HCT116 (cell line): ENCODE results near the gene ZBTB34. TPM values are rescaled to one million over a fixed set of nuclear protein-coding genes. Genes with fewer than 3 reads are reported as not detected.

ENCODE experiments used
- ATAC-seq: fragments of 200-7000 bp; cut with Tn5 transposase; 2 replicates; pipeline ENCODE4 v1.9.1; 2020; ENCODE audit warnings: mild to moderate bottlenecking, moderate library complexity
- BruUV-seq: library from RNA; stranded (reverse); fragments of 400-500 nt; replicated peaks from 2 replicates; lab custom pipeline; 2021; lab: Mats Ljungman, UMichigan
- CTCF ChIA-PET: fragments of 300-600 bp; sonication (Branson Sonifier 250); formaldehyde crosslinking; loops from one replicate; lab custom pipeline; 2021; ENCODE audit warnings: antibody characterized with exemption; lab: Charles Lee
- POLR2A ChIA-PET: fragments of 300-600, 350-600 bp; sonication (Branson Sonifier 250); formaldehyde crosslinking; loops from one replicate; lab custom pipeline; 2021; ENCODE audit warnings: antibody characterized with exemption; lab: Charles Lee
- RAD21 ChIA-PET, 2 experiments: fragments of 300-600 bp; sonication (Branson Sonifier 250); formaldehyde crosslinking; loops; one replicate each; lab custom pipeline; 2023; ENCODE audit warnings: low total read pairs in 2 of 2; ENCODE audit not compliant: uncharacterized antibody in 2 of 2, unreplicated experiment in 2 of 2, low non-redundant PET in 1 of 2; lab: Charles Lee
- DNase-seq: peaks from one replicate; pipeline ENCODE4 v3.0.0-alpha.2; 2010; ENCODE audit warnings: low read depth, low spot score
- H2AFZ ChIP-seq: fragments of 200-600 bp; shearing (Covaris generic), sonication (generic); 2 replicates; pipeline ENCODE4 v1.6.1; 2017; ENCODE audit warnings: low read depth, mixed run types, mixed read lengths, antibody characterized with exemption, low read length; ENCODE audit not compliant: poor library complexity, severe bottlenecking
- H3K27ac ChIP-seq: 2 replicates; pipeline ENCODE4 v1.5.1; 2012; ENCODE audit warnings: low read depth, low read length
- H3K27me3 ChIP-seq: fragments of 200-600 bp; sonication (generic); 2 replicates; pipeline ENCODE4 v1.6.1; 2016; ENCODE audit warnings: mixed run types, low read length, mixed read lengths; ENCODE audit not compliant: insufficient read depth
- H3K36me3 ChIP-seq, 2 experiments: fragments of 200-500 bp in 1 of 2; fragments of 200-600 bp in 1 of 2; sonication (Bioruptor generic) in 1 of 2; sonication (generic) in 1 of 2; 2 replicates each; pipeline versions ENCODE4 v1.5.1 to v1.6.1; 2014 to 2016; ENCODE audit warnings: low read length in 2 of 2, inconsistent platforms in 1 of 2, mixed read lengths in 1 of 2, mixed run types in 1 of 2; ENCODE audit not compliant: insufficient read depth in 2 of 2, control insufficient read depth in 1 of 2
- H3K4me1 ChIP-seq, 2 experiments: fragments of 200-600 bp in 1 of 2; sonication (generic) in 1 of 2; 2 replicates each; pipeline versions ENCODE4 v1.5.1 to v1.6.1; 2012 to 2017; ENCODE audit warnings: low read length in 2 of 2, inconsistent platforms in 1 of 2, mild to moderate bottlenecking in 1 of 2, mixed read lengths in 1 of 2, mixed run types in 1 of 2, moderate library complexity in 1 of 2; ENCODE audit not compliant: insufficient read depth in 2 of 2, control insufficient read depth in 1 of 2
- H3K4me2 ChIP-seq: fragments of 200-600 bp; sonication (generic); 2 replicates; pipeline ENCODE4 v1.6.1; 2017; ENCODE audit warnings: mixed run types, low read length, mixed read lengths
- H3K4me3 ChIP-seq, 2 experiments: fragments of 200-600 bp in 1 of 2; sonication (generic) in 1 of 2; replicated peaks in 1 of 2; 2 replicates each; pipeline ENCODE4 v1.5.1; 2011 to 2016; ENCODE audit warnings: low read length in 2 of 2, control low read depth in 1 of 2, low read depth in 1 of 2, mild to moderate bottlenecking in 1 of 2, mixed read lengths in 1 of 2, mixed run types in 1 of 2
- H3K79me2 ChIP-seq: fragments of 200-600 bp; sonication (generic); 2 replicates; pipeline ENCODE4 v1.6.1; 2017; ENCODE audit warnings: mild to moderate bottlenecking, mixed run types, low read length, moderate library complexity, mixed read lengths; ENCODE audit not compliant: insufficient read depth
- H3K9ac ChIP-seq: fragments of 200-600 bp; sonication (generic); 2 replicates; pipeline ENCODE4 v1.6.1; 2016; ENCODE audit warnings: low read length, mixed read lengths
- H3K9me2 ChIP-seq: fragments of 200-600 bp; sonication (generic), shearing (Covaris generic); 2 replicates; pipeline ENCODE4 v1.6.1; 2017; ENCODE audit warnings: mixed run types, mild to moderate bottlenecking, moderate library complexity; ENCODE audit not compliant: insufficient read depth
- H3K9me3 ChIP-seq, 2 experiments: fragments of 200-500 bp in 1 of 2; fragments of 200-600 bp in 1 of 2; sonication (Bioruptor generic) in 1 of 2; sonication (generic) in 1 of 2; 2 replicates each; pipeline ENCODE4 v1.6.1; 2014 to 2017; ENCODE audit warnings: low read length in 2 of 2, mixed read lengths in 2 of 2, inconsistent platforms in 1 of 2, low read depth in 1 of 2, mild to moderate bottlenecking in 1 of 2, mixed run types in 1 of 2, moderate library complexity in 1 of 2; ENCODE audit not compliant: control insufficient read depth in 1 of 2, insufficient read depth in 1 of 2
- H4K20me1 ChIP-seq: fragments of 200-600 bp; sonication (generic), shearing (Covaris generic); 2 replicates; pipeline ENCODE4 v1.6.1; 2017; ENCODE audit warnings: mixed run types, mild to moderate bottlenecking, moderate library complexity; ENCODE audit not compliant: insufficient read depth
- ATF3 ChIP-seq: IDR thresholded peaks from 2 replicates; pipeline ENCODE4 v1.6.1; 2012
- EGR1 ChIP-seq: IDR thresholded peaks from 2 replicates; pipeline ENCODE4 v1.6.1; 2012; ENCODE audit warnings: low read depth
- ELF1 ChIP-seq: IDR thresholded peaks from 2 replicates; pipeline ENCODE4 v1.6.1; 2012; ENCODE audit warnings: low read depth, borderline replicate concordance
- EZH2 ChIP-seq: fragments of 200-600 bp; sonication (generic); IDR thresholded peaks from 2 replicates; pipeline ENCODE4 v1.6.1; 2017; ENCODE audit warnings: antibody characterized with exemption, mixed run types
- EZH2phosphoT487 ChIP-seq: fragments of 200-600 bp; IDR thresholded peaks from 2 replicates; pipeline ENCODE4 v1.6.1; 2018; ENCODE audit warnings: antibody characterized with exemption, borderline replicate concordance
- FOSL1 ChIP-seq: IDR thresholded peaks from 2 replicates; pipeline ENCODE4 v1.6.1; 2012; ENCODE audit warnings: low read depth
- POLR2A ChIP-seq: IDR thresholded peaks from 2 replicates; pipeline ENCODE4 v1.7.0; 2011; ENCODE audit warnings: borderline replicate concordance; ENCODE audit not compliant: insufficient read depth, insufficient read length; ENCODE audit errors: extremely low read depth
- RAD21 ChIP-seq: IDR thresholded peaks from 2 replicates; pipeline ENCODE4 v1.6.1; 2012; ENCODE audit warnings: low read depth, mild to moderate bottlenecking
- REST ChIP-seq: IDR thresholded peaks from 2 replicates; pipeline ENCODE4 v1.6.1; 2012; ENCODE audit warnings: low read depth
- SIN3A ChIP-seq: IDR thresholded peaks from 2 replicates; pipeline ENCODE4 v1.6.1; 2012; ENCODE audit warnings: low read depth
- SP1 ChIP-seq: IDR thresholded peaks from 2 replicates; pipeline ENCODE4 v1.6.1; 2012; ENCODE audit warnings: low read depth
- SRF ChIP-seq: IDR thresholded peaks from 2 replicates; pipeline ENCODE4 v1.6.1; 2012; ENCODE audit warnings: low read depth
- ZBTB33 ChIP-seq: IDR thresholded peaks from 2 replicates; pipeline ENCODE4 v1.6.1; 2011; ENCODE audit warnings: mild to moderate bottlenecking, low read length, moderate library complexity; ENCODE audit not compliant: insufficient replicate concordance; ENCODE audit errors: extremely low read depth
- ZNF274 ChIP-seq: fragments of 200-500 bp; sonication (Bioruptor generic); IDR thresholded peaks from 2 replicates; pipeline ENCODE4 v1.6.1; 2014; ENCODE audit warnings: mild to moderate bottlenecking, low read depth, low read length, inconsistent platforms
- intact Hi-C: fragments of 100-400 bp; cut with micrococcal nuclease; formaldehyde crosslinking; loops from 2 replicates; pipeline ENCODE4 v1.10.0; 2022
- total RNA-seq: library from RNA; stranded (reverse); gene quantifications from one replicate; pipeline ENCODE4 v1.2.1, GENCODE V29; 2021; ENCODE audit not compliant: unreplicated experiment

ZBTB34 gene
- total RNA-seq, 1 experiment from 2014 or later = 5.6 TPM

- Histone ChIP-seq H3K79me2 (no peaks in the 10 kb centered on the region), H3K4me2 (no peak overlapping the region), H3K9me2 (no peaks in the 10 kb centered on the region), H3K9ac (no peak overlapping the region), H3K36me3 (no peaks in the 10 kb centered on the region), H3K4me1 (no peaks in the 10 kb centered on the region), H3K4me3 (no peak overlapping the region), H4K20me1 (no peaks in the 10 kb centered on the region), H3K9me3 (no peaks in the 10 kb centered on the region), H3K27me3 (peaks cover 13% of the 10 kb centered on the region; the same call in 1 of the 2 replicates), H3K27ac (no peak overlapping the region), H2AFZ (no peak overlapping the region)
- ATAC-seq = no peak
- intact Hi-C loops = no loop called here
- RAD21 ChIA-PET = no interaction called here
- POLR2A ChIA-PET = no interaction called here
- CTCF ChIA-PET = no interaction called here
- BruUV-seq = no TSS peak
- no peak for DNase-seq
- no peak for TF ChIP-seq RAD21
- TF ChIP-seq SP1 = no peak
- TF ChIP-seq ZNF274 = no peak
- TF ChIP-seq EGR1 = no peak
- TF ChIP-seq SRF = no peak
- no peak for TF ChIP-seq FOSL1
- no peak for TF ChIP-seq ZBTB33
- TF ChIP-seq SIN3A = no peak
- TF ChIP-seq POLR2A = no peak
- TF ChIP-seq ATF3 = no peak
- no peak for TF ChIP-seq ELF1
- no peak for TF ChIP-seq REST
- TF ChIP-seq EZH2 = no peak
- TF ChIP-seq EZH2phosphoT487 = no peak
Observed at GRCh38 chr9:126852086-126852688, 8.3 kb upstream of the ZBTB34 start.
